ENCODE data around the gene ENAH.

Gene ENAH

DNA sequence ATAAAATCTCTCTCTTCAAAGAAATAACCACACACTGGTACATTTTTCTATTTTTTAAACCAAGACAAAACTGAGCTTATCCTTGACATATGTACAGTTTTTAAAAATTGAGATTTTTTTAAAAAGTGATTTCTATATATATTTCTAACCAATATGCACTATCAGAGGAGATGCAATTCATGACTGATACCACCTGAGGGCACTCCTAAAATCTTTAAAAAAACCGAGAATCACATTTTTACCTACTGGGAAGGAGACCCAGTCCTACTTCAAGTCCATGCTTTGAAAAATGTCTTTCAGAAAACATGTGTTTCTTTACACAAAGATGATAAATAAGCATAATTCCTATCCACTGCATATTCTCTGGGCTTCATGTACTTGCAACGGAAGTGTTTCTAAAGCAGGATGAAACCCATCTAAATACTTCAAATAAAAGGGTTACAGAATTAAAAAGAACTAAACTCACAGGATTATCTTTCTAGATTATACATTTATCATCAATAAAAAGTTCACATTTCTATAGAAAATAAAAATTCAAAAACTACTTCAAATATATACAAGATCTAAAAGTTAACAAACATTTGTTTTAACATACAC is 98.6 kb downstream of the ENAH start:
- DNase-seq, result peak; percentile 28

DNA sequence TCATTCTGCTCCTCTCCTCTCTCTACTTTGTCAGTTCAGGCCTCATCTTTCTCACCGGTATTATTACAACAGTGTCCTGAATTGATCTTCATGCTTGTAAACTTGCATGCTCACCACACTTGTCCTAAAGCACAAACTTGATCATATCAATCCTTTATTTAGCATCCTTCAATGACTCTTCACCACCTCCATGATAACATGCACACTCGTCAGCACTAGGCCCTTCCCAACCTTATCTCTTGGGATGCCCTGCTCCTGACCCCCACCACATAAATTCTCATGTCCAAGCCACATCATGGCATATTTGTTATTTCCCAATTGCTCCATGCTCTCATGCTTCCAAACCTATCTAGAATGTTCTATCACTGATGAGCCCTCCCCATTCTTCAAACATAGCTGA is 103.1 kb downstream of the ENAH start:
- no peak for DNase-seq

DNA sequence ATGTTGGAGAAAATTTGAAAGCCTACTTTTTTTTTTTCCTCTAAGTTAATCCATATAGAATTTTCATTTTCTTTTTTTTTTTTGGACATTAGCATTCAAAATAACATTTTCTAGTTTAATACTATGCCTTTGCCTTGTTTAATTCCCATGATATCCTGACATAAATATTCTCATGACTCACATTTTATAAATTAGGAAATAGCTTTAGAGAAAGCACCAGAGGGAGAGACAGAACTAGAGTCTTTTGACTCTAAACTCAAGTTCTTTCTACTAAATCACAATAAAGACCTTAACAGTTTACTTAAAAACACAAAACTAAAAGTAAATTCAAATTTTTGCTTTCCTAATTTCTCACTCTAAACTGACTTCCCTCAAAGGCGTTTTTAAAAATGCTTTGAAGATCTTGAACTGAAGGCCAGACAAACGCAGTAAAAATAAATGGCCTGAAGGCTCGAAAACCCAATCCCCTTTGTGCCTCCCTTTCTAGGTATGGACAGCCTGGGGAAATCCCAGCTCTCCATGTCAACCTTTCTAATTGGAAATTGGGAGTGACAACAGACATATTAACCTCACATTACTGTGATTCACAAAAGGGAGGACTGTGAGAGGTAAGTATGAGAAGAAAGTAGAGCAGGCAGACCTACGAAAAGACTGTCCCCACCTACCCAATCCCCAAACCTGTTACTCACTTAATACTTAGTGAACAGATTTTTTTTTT is 104.6 kb downstream of the ENAH start:
- DNase-seq, result no peak

DNA sequence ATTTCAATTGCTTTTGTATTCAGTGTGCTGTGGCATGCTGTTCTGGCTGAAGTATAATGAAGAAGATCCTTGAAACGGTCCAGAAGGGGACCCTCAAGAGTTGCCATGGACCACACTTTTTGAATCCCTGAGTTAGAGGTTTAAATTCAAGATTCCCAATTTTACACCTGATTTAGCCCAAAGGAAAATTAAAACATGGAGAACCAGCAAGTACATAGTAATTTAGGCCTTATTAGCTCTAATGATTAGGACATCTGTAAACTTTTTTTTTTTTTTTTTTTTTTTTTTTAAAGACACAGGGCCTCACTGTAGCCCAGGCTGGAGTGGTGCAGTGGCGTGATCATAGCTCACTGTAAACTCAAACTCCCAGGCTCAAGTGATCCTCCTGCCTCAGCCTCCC is 107.3 kb downstream of the ENAH start:
- DNase-seq, result no peak

DNA sequence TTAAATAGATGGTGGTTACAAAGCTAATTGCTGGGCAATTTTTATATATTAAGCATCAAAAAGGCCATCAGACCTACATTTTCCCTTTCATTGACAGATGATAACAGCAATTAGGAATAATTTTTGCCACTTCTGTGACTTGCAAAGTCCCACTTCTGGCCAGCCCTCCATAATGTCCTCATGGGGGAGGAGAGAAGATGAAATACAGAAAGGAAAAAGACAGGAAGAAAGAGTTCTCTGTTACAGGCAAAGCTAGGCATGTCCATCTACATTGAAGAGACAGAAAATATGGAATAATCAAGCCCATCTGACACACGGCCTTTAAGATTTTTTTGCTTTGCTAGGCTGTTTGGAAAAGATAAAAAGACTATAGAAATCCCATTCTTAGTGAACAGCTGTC is 108.0 kb downstream of the ENAH start:
- no peak for DNase-seq

DNA sequence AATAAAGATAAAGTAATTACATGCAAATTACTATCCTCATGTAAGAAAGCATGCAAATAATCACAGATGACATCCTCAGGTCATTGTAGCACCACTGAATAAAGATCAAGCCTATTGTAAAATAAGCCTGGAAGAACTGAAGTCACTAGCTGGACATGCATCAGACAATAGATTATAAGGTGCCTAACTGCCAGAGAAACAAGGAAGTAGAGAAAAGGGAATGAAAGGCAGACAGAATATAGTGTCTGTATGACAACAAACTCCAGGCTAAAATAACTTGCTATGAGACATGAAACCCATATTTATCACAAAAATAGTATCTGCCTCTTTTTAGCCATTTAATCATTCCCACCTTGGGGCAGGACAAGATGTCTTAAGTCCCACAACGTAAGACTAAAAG is 108.7 kb downstream of the ENAH start:
- DNase-seq, result no peak

DNA sequence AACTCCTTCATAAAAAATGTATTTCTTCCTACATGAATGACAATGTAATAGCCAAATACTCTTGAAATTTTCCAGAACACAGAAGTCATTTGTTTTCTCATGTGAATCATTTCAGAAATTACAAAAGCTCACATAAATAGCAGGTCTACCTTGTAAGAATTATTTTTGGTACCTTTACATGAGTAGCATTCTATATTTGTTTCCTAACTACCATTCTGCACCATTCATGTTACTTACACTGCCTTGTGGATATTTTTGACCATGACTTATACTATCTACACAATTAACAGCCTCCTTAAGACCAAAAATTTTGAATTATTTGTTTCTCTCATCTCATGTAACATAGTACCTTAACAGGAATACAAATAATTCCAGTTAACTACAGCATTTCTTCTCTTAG is 109.6 kb downstream of the ENAH start:
- no peak for DNase-seq

DNA sequence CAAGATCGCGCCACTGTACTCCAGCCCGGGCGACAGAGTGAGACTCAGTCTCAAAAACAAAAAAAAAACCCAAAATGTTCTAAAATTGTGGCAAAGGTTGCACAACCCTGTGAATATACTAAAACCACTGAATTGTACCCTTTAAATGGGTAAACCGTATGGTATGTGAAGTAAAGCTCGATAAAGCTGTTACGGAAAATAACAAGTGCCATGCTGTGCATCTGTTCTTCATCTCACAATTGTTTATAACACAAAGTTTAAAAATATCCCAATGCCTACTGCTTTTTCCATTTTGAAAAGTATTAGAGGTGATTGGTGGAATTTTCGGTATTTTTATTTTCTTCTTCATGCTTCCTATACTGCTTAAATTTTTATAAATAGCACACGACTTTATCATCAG is 111.5 kb downstream of the ENAH start:
- no peak for DNase-seq

DNA sequence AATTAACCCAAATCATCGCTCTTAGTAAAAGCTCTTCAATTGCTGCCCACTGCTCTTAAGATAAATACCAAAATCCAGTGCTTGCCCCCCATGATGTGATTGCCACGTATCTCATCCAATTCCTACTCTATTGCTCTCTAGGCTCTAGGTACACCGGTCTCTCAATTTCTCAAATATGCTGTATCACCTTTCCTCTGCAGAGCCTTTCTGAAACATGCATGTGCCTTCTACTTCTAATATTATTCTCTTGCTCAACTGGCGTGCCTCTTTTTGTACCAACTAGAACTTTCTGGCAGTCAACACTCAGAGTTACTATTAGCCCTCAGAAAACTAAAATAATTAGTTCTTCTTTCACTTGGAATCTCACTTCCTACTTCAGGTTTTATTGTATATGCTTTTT is 113.3 kb downstream of the ENAH start:
- DNase-seq, result no peak

DNA sequence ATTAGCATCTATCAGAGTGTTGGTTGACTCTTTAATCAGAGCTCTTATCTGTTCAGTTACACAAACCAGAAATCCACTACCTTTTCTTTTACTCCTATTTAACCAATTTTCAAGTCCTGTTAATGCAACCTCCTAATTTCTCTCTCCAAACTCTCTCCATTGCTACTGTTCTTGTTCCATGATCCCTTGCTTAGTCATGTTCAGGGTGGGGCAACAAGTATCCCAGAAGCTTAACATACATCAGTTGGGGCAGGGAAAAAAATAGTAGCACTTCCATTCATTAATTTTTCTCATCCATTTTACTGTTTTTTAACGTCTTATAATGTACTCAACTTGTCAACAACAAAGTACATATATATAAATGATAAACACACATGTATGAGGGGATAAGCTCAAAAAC is 113.9 kb downstream of the ENAH start:
- no peak for DNase-seq

DNA sequence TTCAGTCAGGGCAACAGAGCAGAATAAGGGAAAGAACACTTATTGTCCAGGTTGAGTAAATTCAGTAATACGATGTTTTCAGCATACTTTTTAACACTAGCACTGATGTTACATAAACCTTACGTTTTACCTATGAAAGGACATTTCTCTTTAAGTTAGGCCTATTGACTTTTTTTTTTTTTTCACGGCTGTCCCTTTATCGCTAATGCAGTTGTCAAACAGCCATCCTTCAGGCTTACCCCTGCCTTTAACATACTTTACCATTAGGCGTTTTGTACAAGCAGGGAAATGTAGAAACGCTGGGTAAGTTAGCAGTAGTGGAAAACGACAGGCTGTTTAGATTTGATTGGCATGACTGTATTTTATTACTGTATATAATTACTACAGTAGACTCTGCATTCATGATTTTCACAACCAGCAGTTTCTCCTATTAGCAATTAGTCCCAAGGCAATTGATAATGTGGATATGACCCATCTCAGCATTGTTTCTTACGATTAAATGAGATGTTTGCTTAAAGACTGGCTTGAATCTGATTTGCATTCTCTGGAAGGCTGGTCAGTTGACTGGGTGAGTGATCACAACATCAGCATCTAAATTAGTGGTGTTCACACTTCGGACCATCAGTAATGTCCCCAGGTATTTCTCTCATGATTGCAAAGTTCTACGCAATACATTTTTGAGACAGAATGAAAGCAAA is 115.2 kb downstream of the ENAH start:
- DNase-seq, result no peak

DNA sequence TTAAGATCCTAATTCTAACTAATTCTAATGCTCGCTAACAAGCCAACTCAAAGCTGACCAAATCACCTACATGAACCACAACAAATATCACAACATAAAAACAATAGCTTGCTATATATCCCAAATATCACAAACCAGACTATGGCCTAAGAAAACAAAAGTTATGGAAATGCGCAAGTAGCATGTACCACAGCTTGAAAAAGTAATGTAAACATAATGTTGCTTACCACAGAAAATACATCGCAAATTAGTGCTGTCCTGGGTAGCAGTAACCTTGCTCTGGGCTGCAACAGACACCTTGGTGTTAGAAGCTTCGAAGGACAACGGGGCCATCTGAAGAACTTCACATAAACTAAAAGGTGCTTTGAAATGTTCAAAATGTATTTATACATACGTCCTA is 117.6 kb downstream of the ENAH start:
- DNase-seq, result no peak

DNA sequence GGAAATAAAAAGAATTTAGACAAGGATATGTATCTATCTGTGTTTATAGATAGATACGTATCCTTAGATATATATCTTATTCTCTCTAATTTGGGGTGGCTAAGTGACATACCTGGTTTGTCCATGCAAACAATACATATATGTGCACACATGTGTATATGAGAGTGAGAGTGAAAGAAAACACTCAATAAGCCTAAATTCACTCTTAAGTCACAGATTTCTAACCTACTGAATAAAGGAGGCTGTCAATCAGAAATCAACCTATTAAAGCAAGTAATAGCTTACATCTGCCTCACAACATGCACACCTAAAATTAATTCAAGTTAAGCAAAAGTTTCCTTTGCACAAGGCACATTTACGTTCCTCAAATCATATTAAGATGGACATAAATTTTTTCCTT is 118.2 kb downstream of the ENAH start:
- no peak for DNase-seq

DNA sequence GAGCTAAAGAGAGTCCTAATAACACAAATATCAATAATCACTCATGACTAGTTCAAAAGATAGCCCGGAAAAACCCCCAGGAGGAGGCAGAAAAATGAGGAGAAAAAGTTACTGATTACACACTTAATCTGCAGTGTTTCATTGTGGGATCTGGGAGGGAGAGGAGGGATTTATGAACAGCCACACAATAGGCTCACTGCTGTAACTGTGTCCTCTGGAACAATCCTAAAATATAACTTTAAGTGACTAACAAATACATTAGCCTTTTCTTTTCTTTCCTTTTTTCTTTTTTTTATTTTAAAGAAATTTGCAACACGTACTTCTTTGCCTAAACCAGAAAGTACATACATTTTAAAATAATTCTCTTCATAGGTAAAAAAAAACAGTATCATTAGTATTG is 118.8 kb downstream of the ENAH start:
- DNase-seq, result no peak

DNA sequence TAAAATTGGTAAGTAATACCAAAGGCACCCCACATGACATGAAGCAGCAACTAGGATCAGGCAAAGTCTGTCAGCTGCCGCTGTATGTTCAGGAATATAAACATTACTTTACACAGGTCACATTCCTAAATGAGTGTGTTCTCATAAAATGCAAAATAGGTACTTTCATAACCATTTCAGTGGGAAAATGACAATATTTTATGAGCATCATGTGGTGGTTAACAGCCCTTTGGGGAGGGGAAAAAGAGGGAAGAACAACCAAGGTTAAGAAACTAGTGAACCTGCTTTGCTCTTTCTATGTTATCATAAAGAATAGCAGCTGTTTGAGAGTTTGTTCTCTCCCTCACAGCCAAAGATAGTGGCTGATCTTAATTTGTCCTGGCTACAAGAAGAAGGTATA is 119.7 kb downstream of the ENAH start:
- DNase-seq, result no peak

DNA sequence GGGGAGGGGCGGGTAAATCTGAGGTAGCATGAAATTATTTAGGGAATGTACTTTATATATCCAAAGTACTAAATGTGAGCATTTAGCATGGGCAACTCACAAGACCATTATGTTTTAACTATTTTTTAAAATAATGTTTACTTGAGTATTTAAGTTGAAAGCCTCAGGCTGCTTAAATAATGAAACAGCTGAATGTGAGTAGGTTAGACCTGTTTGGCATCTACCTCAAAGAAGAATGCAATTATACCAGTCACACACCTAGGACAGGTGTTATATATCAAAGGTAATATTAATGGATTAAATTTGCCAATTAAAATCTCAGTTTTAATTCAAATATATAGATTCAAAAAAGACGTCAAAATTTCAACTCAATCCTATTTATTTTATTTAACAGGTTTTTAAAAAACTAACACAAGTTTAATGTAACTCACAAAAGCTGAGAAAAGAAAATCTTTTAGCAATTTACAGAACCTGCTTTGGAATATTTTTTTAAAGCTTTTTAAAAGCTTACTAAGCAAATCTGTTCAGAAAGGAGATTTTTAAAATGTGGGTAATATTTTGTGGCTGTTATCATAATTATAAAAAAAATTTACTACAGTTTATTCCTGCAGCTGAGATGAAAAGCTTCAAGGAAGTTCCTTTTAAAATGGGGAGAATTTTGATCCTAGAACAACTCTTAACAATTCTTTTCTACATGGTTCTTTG is 120.5 kb downstream of the ENAH start:
- no peak for DNase-seq

DNA sequence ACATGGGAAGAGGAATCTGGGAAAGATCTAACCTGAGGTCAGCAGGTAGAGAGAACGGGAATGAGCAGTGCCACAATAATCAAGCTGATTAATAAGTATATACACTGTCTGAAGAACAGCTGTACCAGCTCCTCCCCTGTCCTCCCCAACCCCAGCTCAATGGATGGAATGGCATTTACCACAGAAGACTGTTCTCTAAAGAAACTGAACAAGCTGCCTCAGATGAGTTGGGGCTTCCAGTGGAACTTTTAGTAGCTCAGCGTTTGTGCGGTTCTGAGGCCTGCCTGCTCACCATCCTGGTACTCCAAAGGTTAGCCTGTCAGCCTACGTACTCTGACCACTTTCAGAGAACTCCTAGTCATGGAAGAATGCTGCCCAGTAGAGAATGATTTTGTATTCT is 123.2 kb downstream of the ENAH start:
- DNase-seq, result no peak

DNA sequence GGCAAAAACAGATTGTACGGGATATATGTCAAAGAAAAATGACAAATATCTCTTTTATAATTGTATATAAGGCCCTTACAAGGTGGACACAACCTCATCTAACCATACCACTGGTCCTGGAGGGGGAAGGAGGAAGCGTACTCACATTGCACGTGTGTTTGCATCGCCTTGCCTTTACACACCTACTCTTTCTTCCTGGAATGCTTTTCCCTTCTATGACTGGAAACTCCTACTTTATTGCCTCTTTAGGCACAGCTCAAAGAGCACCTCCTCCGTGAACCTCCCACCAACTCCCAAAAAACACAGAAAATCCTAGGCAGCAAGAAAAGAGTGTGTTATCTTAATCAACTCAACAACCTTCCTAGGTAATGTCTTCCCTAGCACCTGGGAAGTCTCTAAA is 125.3 kb downstream of the ENAH start:
- no peak for DNase-seq

DNA sequence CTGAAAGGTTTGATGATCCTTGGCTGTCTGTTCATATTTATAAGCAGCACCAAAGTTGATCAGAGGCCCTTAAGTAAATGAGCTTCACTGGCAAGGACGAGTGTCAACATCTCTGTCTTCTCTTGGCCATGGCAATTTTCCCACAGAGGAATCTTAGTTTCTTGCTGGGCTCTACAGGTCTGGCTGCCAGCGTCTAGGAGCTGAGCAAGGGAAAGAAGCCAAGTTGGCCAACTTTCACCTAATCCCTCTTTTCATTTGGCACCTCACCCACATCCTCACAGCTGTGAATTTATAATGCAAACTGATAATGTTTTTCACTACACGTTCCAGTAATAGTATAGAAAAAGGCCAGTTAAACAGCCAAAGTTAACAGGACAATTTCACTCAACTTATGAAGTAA is 126.0 kb downstream of the ENAH start:
- DNase-seq, result no peak

DNA sequence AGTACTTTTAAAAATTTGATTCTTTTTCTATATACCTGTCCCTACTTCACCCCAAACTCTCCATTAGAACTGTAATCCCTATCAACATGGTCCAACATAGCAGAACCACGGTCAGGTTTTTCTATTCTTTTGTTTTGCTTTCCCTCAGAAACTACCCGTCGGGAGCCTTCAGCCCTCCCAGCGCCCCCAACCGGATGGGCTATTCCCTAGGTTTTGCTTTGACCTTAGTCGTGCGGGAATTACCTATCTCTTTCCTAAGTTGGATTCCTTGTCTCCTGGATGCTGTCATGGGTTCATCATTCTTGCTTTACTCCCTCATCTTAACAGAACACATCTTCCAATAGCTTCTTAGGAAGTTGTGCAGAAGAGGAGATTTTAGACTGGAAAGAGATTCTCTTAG is 127.5 kb downstream of the ENAH start:
- DNase-seq, result no peak

DNA sequence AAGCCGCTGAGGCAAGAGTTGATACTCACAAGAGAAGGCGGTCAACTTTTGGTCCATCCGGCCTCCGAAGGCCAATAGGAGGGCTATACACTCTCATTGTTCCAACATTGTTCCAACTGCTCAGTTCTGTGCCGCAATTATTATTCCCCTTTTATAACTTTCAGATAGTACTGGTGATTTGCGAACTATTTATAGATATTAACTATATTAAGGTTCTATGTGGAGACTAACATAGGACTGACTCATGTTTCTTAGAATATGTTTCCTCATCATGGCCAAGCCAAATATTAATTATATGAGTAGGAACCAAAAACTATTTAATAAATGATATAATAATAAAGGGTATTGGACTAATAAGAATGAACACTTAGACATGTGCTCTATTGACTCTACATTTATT is 128.4 kb downstream of the ENAH start:
- DNase-seq, result no peak

DNA sequence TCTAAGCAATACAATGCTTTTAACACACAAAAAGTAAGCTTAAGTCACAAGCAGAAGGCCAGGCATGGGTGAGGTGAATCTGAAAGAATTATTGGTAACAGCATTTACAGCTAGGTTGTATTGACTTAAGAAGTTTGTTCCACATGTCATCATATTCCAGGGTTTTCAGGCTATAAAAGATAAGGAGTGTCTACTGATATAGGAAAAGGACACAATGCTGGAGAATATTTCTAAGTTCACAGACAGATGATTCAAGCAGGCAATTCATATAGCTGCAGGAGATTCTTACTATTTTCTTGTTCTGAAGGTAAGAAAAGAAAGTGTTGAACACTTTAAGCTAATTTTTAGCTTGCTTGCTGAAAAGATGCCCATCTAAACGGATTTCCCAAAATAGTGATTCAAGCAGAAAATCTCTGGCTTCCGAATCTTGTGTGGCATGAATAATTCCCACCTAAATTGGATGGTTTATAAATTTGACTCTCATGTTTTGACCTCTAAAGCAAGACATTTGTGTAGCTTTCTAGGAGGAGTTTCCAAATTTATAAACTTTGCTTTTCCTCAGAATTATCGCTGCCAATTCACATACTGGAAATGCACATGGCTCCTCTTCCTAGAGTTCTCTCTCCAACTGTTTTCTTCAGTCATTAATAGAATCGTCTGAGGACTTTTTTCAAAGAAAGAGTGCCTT is 129.5 kb downstream of the ENAH start:
- DNase-seq, result no peak

DNA sequence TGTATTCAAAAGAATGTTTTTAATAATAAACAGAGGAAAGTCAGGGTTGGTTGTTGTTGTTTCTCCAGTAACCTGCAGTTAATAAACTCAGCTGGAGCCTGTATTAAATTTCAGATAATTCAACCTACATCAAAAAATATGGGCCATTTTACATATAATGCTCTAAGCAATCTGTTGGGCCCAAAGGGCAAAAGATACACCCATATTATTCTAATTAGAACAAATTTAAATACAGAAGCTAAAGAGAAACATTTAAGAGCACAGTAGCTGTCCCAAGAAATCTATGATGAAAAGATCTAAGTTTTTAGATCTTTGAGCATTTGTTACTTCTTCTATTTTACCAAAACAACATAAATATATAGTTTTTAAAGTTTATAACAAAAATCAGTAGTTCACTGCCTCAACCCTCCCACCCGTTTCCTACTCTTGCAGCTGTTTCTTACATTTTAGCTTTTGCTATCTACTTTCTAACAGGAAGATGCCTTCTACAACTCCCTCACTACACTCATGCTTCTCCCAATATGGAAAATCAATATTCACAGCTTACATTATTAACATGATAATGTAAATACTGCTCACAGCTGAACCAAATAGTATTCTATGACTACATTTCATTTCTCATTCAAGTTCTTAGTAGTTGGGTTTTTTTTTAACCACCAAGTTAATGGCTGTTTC is 130.2 kb downstream of the ENAH start:
- DNase-seq, result no peak

Measured in EL (cell line).